SHP77 (cell line): ENCODE results near the gene ABCC5.
A peak's percentile ranks its signal among the peaks of the same experiment; 100 is the strongest.
"Not testable (repeated sequence)": the region's sequence is repeated elsewhere in the genome, so short reads cannot be mapped to it uniquely, and the experiment has no call there.

Source experiments
- DNase-seq, 2 experiments: peaks; one replicate each; lab custom pipeline; 2025; lab: John Stamatoyannopoulos, UW

The ABCC5 gene

GRCh38 chr3:184016169-184016570, 1.5 kb downstream of the ABCC5 start:
- DNase-seq = peak in 1 of 2 experiments; percentile 2

GRCh38 chr3:184015381-184016019, 2.2 kb downstream of the ABCC5 start:
- DNase-seq = peak; percentile 37 to 63

- DNase-seq = no peak
Measured at GRCh38 chr3:184011937-184012889, 5.5 kb downstream of the ABCC5 start.

- DNase-seq = no peak
Measured at GRCh38 chr3:184011230-184011876, 6.3 kb downstream of the ABCC5 start.

- no peak for DNase-seq
Measured at GRCh38 chr3:184008161-184008560, 9.5 kb downstream of the ABCC5 start.

- DNase-seq = not testable (repeated sequence)
Measured at GRCh38 chr3:184007143-184007813, 10.4 kb downstream of the ABCC5 start.

GRCh38 chr3:184005941-184006507, 11.7 kb downstream of the ABCC5 start:
- DNase-seq = peak; percentile 89 to 92

GRCh38 chr3:184004476-184004875, 13.2 kb downstream of the ABCC5 start:
- DNase-seq = no peak

GRCh38 chr3:184003187-184003967, 14.3 kb downstream of the ABCC5 start:
- no peak for DNase-seq

GRCh38 chr3:184002469-184002868, 15.2 kb downstream of the ABCC5 start:
- no peak for DNase-seq

- no peak for DNase-seq
Measured at GRCh38 chr3:184001761-184002160, 15.9 kb downstream of the ABCC5 start.

- no peak for DNase-seq
Measured at GRCh38 chr3:183991403-183991802, 26.3 kb downstream of the ABCC5 start.

GRCh38 chr3:183988216-183988790, 29.4 kb downstream of the ABCC5 start:
- DNase-seq = no peak

GRCh38 chr3:183987000-183987600, 30.6 kb downstream of the ABCC5 start:
- DNase-seq = no peak

GRCh38 chr3:183984749-183985729, 32.6 kb downstream of the ABCC5 start:
- DNase-seq = no peak

- no peak for DNase-seq
Measured at GRCh38 chr3:183984127-183984740, 33.5 kb downstream of the ABCC5 start.

- no peak for DNase-seq
Measured at GRCh38 chr3:183981990-183982644, 35.6 kb downstream of the ABCC5 start.

GRCh38 chr3:183980403-183980802, 37.3 kb downstream of the ABCC5 start:
- DNase-seq = no peak
